Gastroesophageal sphincter (tissue), 3 donors: ENCODE data around the gene LIMD2.

Experiments
- EP300 ChIP-seq: sonication (generic); formaldehyde crosslinking; IDR thresholded peaks from one replicate; pipeline ENCODE4 v1.6.1; 2017; ENCODE audit warnings: antibody characterized with exemption, mild to moderate bottlenecking
- POLR2A ChIP-seq, 2 donors: fragments of 450-650 bp; IDR thresholded peaks; one replicate each; pipeline ENCODE4 v1.6.1; 2017; ENCODE audit warnings: antibody characterized with exemption in 2 of 2, mild to moderate bottlenecking in 2 of 2, moderate library complexity in 1 of 2
- POLR2AphosphoS5 ChIP-seq: sonication (generic); formaldehyde crosslinking; IDR thresholded peaks from one replicate; pipeline ENCODE4 v1.6.1; 2017; ENCODE audit warnings: antibody characterized with exemption
- TF ChIP-seq, protein P1 (sequence below), 4 experiments: fragments of 200-600 bp in 2 of 4; fragments of 450-650 bp in 2 of 4; sonication (generic) in 1 of 4; IDR thresholded peaks; one replicate each; pipeline ENCODE4 v1.5.1; 2017 to 2019; ENCODE audit warnings: antibody characterized with exemption in 4 of 4, mild to moderate bottlenecking in 2 of 4, moderate library complexity in 2 of 4

DNA sequence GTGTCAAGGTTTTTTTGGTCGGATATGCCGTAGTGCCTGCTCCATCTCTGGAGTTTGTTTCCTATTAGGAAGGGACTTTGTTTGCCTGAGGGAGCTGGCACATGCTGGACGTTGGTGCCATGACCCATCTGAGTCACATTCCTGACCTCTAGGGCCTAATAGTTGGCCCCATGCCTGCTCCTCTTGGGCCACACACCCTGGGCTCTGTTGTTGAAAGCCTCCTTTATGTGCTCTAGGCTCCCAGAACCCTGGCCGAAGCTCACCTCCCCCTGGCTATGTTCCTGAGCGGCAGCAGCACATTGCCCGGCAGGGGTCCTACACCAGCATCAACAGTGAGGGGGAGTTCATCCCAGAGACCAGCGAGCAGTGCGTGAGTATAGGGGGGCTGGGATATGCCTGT is 18.4 kb downstream of the LIMD2 start:
- TF ChIP-seq, protein P1, sequence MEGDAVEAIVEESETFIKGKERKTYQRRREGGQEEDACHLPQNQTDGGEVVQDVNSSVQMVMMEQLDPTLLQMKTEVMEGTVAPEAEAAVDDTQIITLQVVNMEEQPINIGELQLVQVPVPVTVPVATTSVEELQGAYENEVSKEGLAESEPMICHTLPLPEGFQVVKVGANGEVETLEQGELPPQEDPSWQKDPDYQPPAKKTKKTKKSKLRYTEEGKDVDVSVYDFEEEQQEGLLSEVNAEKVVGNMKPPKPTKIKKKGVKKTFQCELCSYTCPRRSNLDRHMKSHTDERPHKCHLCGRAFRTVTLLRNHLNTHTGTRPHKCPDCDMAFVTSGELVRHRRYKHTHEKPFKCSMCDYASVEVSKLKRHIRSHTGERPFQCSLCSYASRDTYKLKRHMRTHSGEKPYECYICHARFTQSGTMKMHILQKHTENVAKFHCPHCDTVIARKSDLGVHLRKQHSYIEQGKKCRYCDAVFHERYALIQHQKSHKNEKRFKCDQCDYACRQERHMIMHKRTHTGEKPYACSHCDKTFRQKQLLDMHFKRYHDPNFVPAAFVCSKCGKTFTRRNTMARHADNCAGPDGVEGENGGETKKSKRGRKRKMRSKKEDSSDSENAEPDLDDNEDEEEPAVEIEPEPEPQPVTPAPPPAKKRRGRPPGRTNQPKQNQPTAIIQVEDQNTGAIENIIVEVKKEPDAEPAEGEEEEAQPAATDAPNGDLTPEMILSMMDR (IDR thresholded peaks at IDR 0.05): no peak
- TF ChIP-seq POLR2A (IDR thresholded peaks at IDR 0.05) (no peak), POLR2AphosphoS5 (peak; percentile 50), EP300 (no peak)
